ENCODE data around the gene SMCO3. TPM values are rescaled to one million over a fixed set of nuclear protein-coding genes. Genes with fewer than 3 reads are reported as not detected.

Gene SMCO3
- total and polyA plus RNA-seq, 2 experiments from 2014 or later = 1.4 to 3.2 TPM

DNA sequence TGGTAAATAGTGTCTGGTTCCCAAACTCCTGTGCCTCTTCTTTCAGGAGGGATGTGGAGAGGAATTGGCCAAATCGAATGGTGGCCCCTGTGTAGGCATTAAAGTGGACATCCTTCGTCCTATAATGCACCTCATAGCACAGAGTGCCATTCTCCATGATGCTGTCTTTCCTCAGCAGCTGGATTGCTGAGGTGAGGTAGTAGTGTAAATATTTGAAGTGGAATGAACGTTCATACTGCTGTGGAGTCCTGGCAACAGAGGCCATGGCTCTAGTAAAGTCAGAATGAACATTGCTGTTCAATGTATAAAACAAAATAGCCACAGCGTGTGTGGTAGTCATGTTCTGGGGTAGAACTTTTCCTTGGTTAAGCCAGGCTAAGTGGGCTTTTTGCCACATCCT, 26.6 kb upstream of the SMCO3 start:
- Histone ChIP-seq H3K4me2 (peak overlapping the region; percentile 4), H3K79me2 (no peaks in the 10 kb centered on the region)

DNA sequence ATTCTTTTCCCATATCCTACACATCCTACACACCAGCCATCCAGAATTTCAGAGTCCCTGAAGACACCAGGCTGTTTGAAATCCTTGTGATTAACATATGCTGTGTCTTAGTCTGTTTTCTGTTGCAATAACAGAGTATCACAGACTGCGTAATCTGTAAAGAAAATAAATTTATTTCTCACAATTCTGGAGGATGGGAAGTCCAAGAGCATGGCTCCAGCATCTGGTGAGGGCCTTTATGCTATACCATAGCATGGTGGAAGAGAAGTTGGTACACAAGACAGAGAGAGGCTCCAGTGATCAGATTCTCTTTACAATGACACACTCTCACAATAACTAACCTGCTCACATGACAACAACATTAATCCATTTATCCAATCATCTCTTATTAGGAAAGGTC, 25.3 kb upstream of the SMCO3 start:
- Histone ChIP-seq H3K79me2 (no peaks in the 10 kb centered on the region), H3K27ac (no peak overlapping the region), H3K27me3 (no peaks in the 10 kb centered on the region), H2AFZ (no peak overlapping the region), H3K9me2 (replicated peaks; ENCODE audit: insufficient read depth) (no peaks in the 10 kb centered on the region), H3K4me2 (no peak overlapping the region), H3K4me1 (ENCODE audit: insufficient read depth) (peaks cover 34% of the 10 kb centered on the region), H4K20me1 (ENCODE audit: insufficient read depth, poor library complexity, severe bottlenecking) (no peaks in the 10 kb centered on the region), H3K9me3 (ENCODE audit: low read depth) (no peaks in the 10 kb centered on the region), H3K4me3 (no peak overlapping the region), H3K36me3 (replicated peaks; ENCODE audit: insufficient read depth, low read depth) (no peaks in the 10 kb centered on the region)
- TF ChIP-seq, protein P1, sequence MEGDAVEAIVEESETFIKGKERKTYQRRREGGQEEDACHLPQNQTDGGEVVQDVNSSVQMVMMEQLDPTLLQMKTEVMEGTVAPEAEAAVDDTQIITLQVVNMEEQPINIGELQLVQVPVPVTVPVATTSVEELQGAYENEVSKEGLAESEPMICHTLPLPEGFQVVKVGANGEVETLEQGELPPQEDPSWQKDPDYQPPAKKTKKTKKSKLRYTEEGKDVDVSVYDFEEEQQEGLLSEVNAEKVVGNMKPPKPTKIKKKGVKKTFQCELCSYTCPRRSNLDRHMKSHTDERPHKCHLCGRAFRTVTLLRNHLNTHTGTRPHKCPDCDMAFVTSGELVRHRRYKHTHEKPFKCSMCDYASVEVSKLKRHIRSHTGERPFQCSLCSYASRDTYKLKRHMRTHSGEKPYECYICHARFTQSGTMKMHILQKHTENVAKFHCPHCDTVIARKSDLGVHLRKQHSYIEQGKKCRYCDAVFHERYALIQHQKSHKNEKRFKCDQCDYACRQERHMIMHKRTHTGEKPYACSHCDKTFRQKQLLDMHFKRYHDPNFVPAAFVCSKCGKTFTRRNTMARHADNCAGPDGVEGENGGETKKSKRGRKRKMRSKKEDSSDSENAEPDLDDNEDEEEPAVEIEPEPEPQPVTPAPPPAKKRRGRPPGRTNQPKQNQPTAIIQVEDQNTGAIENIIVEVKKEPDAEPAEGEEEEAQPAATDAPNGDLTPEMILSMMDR (IDR thresholded peaks at IDR 0.05; ENCODE audit: poor library complexity) = no peak
- no peak for TF ChIP-seq EZH2phosphoT487 (IDR thresholded peaks at IDR 0.05; ENCODE audit: low read depth, severe bottlenecking, unreplicated experiment)
- TF ChIP-seq EZH2 (IDR thresholded peaks at IDR 0.05; ENCODE audit: borderline replicate concordance) = no peak
- WGBS (ENCODE audit: low lambda C conversion rate, missing lambda C conversion rate) = 100% methylated on average over 1 of the region's 1 CpG
- no peak for DNase-seq (ENCODE audit: low spot score)

More for the DNA sequence above, 26.6 kb upstream of the SMCO3 start:
- Histone ChIP-seq H4K20me1 (ENCODE audit: insufficient read depth, poor library complexity, severe bottlenecking) (no peaks in the 10 kb centered on the region), H3K4me3 (no peak overlapping the region), H3K27me3 (no peaks in the 10 kb centered on the region), H3K4me1 (ENCODE audit: insufficient read depth) (peaks cover 34% of the 10 kb centered on the region), H2AFZ (no peak overlapping the region), H3K9me2 (replicated peaks; ENCODE audit: insufficient read depth) (no peaks in the 10 kb centered on the region), H3K27ac (peak overlapping the region; percentile 77), H3K36me3 (replicated peaks; ENCODE audit: insufficient read depth, low read depth) (no peaks in the 10 kb centered on the region), H3K9me3 (ENCODE audit: low read depth) (no peaks in the 10 kb centered on the region)
- TF ChIP-seq, protein P1 (IDR thresholded peaks at IDR 0.05; ENCODE audit: poor library complexity) = no peak
- TF ChIP-seq EZH2phosphoT487 (IDR thresholded peaks at IDR 0.05; ENCODE audit: low read depth, severe bottlenecking, unreplicated experiment) = no peak
- TF ChIP-seq EZH2 (IDR thresholded peaks at IDR 0.05; ENCODE audit: borderline replicate concordance) = no peak
- DNase-seq (ENCODE audit: low spot score) = peak; percentile 24
- 67% methylated on average over 4 of the region's 4 CpGs for WGBS (ENCODE audit: low lambda C conversion rate, missing lambda C conversion rate)

DNA sequence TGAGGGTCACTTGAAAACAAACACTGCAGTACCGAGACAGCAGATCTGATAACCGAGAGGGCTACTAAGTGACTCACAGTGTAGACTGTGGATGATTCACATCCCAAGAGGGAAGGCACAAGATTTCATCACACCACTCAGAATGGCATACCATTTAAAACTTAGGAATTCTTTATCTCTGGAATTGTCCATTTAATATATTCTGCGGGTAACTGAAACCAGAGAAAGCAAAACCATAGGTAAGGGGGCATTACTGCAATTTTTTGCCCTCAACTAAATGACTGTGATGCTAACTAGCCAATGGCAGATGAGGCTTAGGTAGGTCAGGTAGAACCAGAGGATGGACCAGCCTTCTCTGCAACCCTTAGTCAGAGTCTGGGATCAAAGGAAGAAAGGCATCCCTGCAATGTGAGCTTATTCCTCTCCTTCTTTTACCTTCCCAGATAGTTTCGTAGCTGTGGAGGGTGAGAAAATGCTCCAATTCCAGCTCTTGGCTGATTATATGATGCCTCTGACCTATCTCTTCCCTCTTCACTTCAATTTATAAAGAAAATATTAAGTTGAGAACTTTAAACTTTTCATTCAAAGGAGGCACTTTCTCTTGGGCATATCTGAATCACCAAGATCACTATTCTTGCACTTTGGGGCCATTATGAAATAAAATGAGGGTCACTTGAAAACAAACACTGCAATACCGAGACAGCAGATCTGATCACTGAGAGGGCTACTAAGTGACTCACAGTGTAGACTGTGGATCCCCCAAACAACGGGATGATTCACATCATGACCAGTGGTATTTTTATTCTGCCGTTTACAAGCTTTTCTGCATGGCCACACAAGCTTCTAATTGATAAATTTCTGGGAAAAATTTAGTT, 22.6 kb upstream of the SMCO3 start:
- no peaks in the 10 kb centered on the region for H4K20me1 ChIP-seq (ENCODE audit: insufficient read depth, poor library complexity, severe bottlenecking)
- no peaks in the 10 kb centered on the region for H3K79me2 ChIP-seq
- no peak overlapping the region for H2AFZ ChIP-seq
- 50% methylated on average over 7 of the region's 7 CpGs for WGBS (ENCODE audit: low lambda C conversion rate, missing lambda C conversion rate)
- no peaks in the 10 kb centered on the region for H3K27me3 ChIP-seq
- H3K4me3 ChIP-seq = no peak overlapping the region
- peak overlapping the region; percentile 66 for H3K27ac ChIP-seq
- TF ChIP-seq EZH2 (IDR thresholded peaks at IDR 0.05; ENCODE audit: borderline replicate concordance) (no peak), EZH2phosphoT487 (IDR thresholded peaks at IDR 0.05; ENCODE audit: low read depth, severe bottlenecking, unreplicated experiment) (no peak)
- TF ChIP-seq, protein P1 (IDR thresholded peaks at IDR 0.05; ENCODE audit: poor library complexity) = no peak
- H3K4me2 ChIP-seq = peak overlapping the region; percentile 62
- peaks cover 13% of the 10 kb centered on the region for H3K4me1 ChIP-seq (ENCODE audit: insufficient read depth)
- H3K9me2 ChIP-seq (replicated peaks; ENCODE audit: insufficient read depth) = no peaks in the 10 kb centered on the region
- no peaks in the 10 kb centered on the region for H3K9me3 ChIP-seq (ENCODE audit: low read depth)
- DNase-seq (ENCODE audit: low spot score) = peak; percentile 68
- H3K36me3 ChIP-seq (replicated peaks; ENCODE audit: insufficient read depth, low read depth) = no peaks in the 10 kb centered on the region
